ENCODE measurements around the gene MAGEB4. TPM values are rescaled to one million over a fixed set of nuclear protein-coding genes. Genes with fewer than 3 reads are reported as not detected.

MAGEB4 gene
- polyA plus RNA-seq, 12 donors: not detected

- DNase-seq: no peak
These were observed 41.8 kb downstream of the MAGEB4 start for GRCh38 chrX:30283456-30284200.

Other genes starting within 250 kb of the MAGEB4 start
- gene MAGEB2, start 26.4 kb upstream of the MAGEB4 start, polyA plus RNA-seq (ENCODE audit: insufficient read length in 12 of 12): not detected
- gene MAGEB3, start 11.3 kb upstream of the MAGEB4 start, polyA plus RNA-seq (ENCODE audit: insufficient read length in 12 of 12): not detected
- not detected for gene MAGEB1, start 5.1 kb downstream of the MAGEB4 start, polyA plus RNA-seq (ENCODE audit: insufficient read length in 12 of 12)
- under 1 TPM in 10 of 12 donors, not detected in 2; 0.12 to 0.48 (median 0.33) TPM for gene NR0B1, start 67.4 kb downstream of the MAGEB4 start, polyA plus RNA-seq (ENCODE audit: insufficient read length in 12 of 12)

Measured in muscle of arm (tissue), 12 donors.